GM19324 (cell line): ENCODE data around the gene DERL3.

Experiments
- ATAC-seq: cut with Tn5 transposase; IDR thresholded peaks from one replicate; pipeline ENCODE4 v1.9.1; 2021; ENCODE audit warnings: mild to moderate bottlenecking, moderate library complexity; ENCODE audit not compliant: unreplicated experiment, low FRiP score

Gene DERL3

DNA sequence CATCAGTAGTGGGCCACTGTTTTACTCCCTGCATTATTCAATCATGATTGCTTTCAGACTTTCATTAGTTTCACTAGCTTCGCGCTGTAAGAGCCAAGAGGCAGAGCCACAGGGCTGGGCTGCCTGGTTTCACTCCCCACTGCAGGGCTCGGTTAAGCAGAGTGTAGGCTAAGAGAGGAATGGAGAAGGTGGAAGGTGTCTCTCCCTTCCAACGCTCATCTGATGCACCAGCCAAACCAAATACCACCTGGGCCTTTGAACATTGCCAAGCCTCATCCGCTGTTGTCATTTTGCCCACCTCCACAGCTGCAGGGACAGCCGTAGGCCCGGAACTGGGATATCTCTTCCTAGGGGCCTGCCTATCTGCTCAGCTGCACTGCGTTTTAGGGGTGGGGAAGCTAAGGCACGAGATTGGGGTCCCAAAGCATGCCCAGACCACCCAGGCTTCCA lies 52.5 kb downstream of the DERL3 start:
- no peak for ATAC-seq
